Neural cell (in vitro differentiated cells): ENCODE results near the gene ADAMTS17.

Source experiments
- EP300 ChIP-seq: fragments of 450-650 bp; conservative IDR thresholded peaks from 2 replicates; pipeline ENCODE4 v1.6.1; 2014; ENCODE audit warnings: antibody characterized with exemption, mild to moderate bottlenecking, moderate library complexity; ENCODE audit not compliant: poor library complexity, severe bottlenecking
- TAF1 ChIP-seq: IDR thresholded peaks from 2 replicates; pipeline ENCODE4 v1.6.1; 2012; ENCODE audit warnings: low read depth
- TF ChIP-seq, protein P1 (sequence below): fragments of 450-650 bp; IDR thresholded peaks from 2 replicates; pipeline ENCODE4 v1.5.1; 2014; ENCODE audit warnings: antibody characterized with exemption, mild to moderate bottlenecking, moderate library complexity; ENCODE audit not compliant: poor library complexity, severe bottlenecking

DNA sequence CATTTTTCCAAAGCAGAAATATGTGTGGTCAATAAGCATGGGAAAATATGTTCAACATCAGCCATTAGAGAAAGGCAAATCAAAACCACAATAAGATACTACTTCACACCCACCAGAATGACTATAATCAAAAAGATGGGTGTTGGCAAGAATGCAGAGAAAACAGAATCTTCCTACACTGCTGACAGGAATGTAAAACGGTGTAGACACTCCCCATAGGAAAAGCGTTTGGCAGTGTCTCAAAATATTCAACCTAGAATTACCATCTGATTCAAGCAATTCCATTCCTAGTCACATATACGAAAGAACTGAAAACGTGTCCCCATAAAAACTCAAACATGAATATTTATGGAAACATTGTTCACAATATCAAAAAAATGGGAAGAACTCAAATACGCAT, 123.3 kb downstream of the ADAMTS17 start:
- TF ChIP-seq, protein P1, sequence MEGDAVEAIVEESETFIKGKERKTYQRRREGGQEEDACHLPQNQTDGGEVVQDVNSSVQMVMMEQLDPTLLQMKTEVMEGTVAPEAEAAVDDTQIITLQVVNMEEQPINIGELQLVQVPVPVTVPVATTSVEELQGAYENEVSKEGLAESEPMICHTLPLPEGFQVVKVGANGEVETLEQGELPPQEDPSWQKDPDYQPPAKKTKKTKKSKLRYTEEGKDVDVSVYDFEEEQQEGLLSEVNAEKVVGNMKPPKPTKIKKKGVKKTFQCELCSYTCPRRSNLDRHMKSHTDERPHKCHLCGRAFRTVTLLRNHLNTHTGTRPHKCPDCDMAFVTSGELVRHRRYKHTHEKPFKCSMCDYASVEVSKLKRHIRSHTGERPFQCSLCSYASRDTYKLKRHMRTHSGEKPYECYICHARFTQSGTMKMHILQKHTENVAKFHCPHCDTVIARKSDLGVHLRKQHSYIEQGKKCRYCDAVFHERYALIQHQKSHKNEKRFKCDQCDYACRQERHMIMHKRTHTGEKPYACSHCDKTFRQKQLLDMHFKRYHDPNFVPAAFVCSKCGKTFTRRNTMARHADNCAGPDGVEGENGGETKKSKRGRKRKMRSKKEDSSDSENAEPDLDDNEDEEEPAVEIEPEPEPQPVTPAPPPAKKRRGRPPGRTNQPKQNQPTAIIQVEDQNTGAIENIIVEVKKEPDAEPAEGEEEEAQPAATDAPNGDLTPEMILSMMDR, result no peak
- TF ChIP-seq TAF1 (no peak), EP300 (no peak)
